OCI-LY1 (cell line): Measurements from ENCODE around the gene DPP6.

ENCODE experiments used
- EZH2 ChIP-seq: fragments of 200-600 bp; sonication (generic), shearing (Covaris generic); IDR thresholded peaks from 2 replicates; pipeline ENCODE4 v1.8.0; 2017; ENCODE audit warnings: borderline replicate concordance, mixed run types, mild to moderate bottlenecking, antibody characterized with exemption, low read length, moderate library complexity, mixed read lengths
- TF ChIP-seq, protein P1 (sequence below): fragments of 200-600 bp; sonication (generic), shearing (Covaris generic); IDR thresholded peaks from 2 replicates; pipeline ENCODE4 v1.5.1; 2017; ENCODE audit warnings: mild to moderate bottlenecking, antibody characterized with exemption, low read length, moderate library complexity, mixed read lengths

DNA sequence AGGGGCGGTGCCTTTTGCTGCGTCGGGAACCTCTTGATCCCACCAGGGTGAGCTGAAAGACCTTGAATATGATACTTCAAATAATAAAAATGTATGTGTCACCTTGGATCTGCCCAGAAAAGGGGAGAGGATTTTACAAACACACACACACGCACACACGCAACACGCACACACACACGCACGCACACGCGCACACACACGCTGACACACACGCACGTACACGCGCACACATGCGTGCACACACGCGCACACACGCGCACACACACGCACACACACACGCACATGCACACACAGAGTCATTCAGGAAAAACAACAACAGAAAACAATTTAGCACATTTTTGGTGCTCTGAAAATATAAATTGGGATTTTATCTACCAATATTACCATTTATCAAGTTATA is 571.2 kb downstream of the DPP6 start:
- TF ChIP-seq, protein P1, sequence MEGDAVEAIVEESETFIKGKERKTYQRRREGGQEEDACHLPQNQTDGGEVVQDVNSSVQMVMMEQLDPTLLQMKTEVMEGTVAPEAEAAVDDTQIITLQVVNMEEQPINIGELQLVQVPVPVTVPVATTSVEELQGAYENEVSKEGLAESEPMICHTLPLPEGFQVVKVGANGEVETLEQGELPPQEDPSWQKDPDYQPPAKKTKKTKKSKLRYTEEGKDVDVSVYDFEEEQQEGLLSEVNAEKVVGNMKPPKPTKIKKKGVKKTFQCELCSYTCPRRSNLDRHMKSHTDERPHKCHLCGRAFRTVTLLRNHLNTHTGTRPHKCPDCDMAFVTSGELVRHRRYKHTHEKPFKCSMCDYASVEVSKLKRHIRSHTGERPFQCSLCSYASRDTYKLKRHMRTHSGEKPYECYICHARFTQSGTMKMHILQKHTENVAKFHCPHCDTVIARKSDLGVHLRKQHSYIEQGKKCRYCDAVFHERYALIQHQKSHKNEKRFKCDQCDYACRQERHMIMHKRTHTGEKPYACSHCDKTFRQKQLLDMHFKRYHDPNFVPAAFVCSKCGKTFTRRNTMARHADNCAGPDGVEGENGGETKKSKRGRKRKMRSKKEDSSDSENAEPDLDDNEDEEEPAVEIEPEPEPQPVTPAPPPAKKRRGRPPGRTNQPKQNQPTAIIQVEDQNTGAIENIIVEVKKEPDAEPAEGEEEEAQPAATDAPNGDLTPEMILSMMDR, result no peak
- no peak for TF ChIP-seq EZH2
